ENCODE results near the gene TMEM203. TPM values are rescaled to one million over a fixed set of nuclear protein-coding genes. Genes with fewer than 3 reads are reported as not detected.

Gene TMEM203
- total and polyA plus RNA-seq, 2 of the 13 experiments (the other 11 are each of a cell fraction or from before 2014, with no cell fraction given), result 23.4 to 36.7 TPM

DNA sequence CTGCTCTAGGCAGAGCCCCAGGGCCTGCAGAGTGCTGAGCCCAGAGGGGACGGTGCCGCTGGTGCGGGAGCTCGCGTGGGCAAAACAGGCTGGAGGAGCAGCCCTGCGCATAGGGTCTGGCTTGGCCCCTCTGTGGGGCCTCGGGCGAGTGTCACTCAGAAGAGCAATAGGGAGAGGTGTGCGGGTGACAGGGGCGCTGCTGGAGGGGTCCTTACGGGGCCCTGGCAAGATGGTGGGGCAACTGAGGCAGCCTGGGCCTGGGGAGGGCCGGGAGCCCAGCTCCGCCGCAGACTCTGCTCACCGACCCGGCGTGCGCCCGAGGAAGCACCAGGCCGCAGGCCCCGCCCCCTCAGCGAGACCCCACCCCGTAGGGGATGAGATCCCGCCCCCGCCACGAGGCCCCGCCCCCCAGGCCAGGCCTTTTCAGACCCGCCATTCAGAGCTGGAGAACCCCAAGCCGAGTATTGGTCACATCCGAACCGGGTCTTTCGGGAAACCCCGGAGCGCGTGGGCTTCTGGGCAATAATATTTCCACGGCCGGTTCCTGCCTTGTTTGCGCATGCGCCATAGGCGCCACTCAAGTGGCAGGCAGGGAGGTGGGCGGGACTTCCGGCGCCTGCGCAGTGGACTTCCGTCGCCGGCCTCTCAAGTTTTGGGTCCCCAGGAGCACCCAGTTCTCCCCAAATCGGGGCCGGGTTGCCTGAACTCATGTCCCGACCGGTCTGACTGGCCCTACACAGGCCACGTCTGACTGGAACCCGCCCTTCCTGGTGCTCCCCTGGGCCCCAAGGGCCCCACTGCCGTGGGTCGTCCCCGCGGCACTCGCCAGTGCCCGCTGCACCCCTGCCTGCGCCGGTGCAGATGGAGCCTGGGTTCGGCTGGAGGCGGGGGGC, 17.9 kb upstream of the TMEM203 start (continued):
- TF ChIP-seq ZNF430 (CRISPR knock-in tag; IDR thresholded peaks at IDR 0.05) (no peak), GATA4 (IDR thresholded peaks at IDR 0.05; ENCODE audit: borderline replicate concordance, low read depth) (peak; percentile 27; the same call in 1 of the 2 replicates), KMT2A (CRISPR knock-in tag; IDR thresholded peaks at IDR 0.05) (no peak), ZEB1 (IDR thresholded peaks at IDR 0.05; ENCODE audit: insufficient replicate concordance, low read depth) (no peak), ZNF530 (CRISPR knock-in tag; IDR thresholded peaks at IDR 0.05; ENCODE audit: low read depth) (no peak), ATRX (CRISPR knock-in tag; IDR thresholded peaks at IDR 0.05; ENCODE audit: borderline replicate concordance) (no peak), MYNN (CRISPR knock-in tag; IDR thresholded peaks at IDR 0.05; ENCODE audit: low read depth) (no peak), TP53 (CRISPR knock-in tag; conservative IDR thresholded peaks at IDR 0.05) (no peak), SP140L (CRISPR knock-in tag; IDR thresholded peaks at IDR 0.05; ENCODE audit: borderline replicate concordance) (no peak), HDAC2 (CRISPR knock-in tag; IDR thresholded peaks at IDR 0.05) (0 out of 2 replicates have a peak, but pooled peaks have one; percentile 7), ZNF672 (CRISPR knock-in tag; IDR thresholded peaks at IDR 0.05) (no peak), ETV6 (CRISPR knock-in tag; conservative IDR thresholded peaks at IDR 0.05) (no peak)
- TF ChIP-seq, protein P1, sequence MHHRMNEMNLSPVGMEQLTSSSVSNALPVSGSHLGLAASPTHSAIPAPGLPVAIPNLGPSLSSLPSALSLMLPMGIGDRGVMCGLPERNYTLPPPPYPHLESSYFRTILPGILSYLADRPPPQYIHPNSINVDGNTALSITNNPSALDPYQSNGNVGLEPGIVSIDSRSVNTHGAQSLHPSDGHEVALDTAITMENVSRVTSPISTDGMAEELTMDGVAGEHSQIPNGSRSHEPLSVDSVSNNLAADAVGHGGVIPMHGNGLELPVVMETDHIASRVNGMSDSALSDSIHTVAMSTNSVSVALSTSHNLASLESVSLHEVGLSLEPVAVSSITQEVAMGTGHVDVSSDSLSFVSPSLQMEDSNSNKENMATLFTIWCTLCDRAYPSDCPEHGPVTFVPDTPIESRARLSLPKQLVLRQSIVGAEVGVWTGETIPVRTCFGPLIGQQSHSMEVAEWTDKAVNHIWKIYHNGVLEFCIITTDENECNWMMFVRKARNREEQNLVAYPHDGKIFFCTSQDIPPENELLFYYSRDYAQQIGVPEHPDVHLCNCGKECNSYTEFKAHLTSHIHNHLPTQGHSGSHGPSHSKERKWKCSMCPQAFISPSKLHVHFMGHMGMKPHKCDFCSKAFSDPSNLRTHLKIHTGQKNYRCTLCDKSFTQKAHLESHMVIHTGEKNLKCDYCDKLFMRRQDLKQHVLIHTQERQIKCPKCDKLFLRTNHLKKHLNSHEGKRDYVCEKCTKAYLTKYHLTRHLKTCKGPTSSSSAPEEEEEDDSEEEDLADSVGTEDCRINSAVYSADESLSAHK (CRISPR knock-in tag; IDR thresholded peaks at IDR 0.05; ENCODE audit: borderline replicate concordance), result no peak
- TF ChIP-seq, protein P2, sequence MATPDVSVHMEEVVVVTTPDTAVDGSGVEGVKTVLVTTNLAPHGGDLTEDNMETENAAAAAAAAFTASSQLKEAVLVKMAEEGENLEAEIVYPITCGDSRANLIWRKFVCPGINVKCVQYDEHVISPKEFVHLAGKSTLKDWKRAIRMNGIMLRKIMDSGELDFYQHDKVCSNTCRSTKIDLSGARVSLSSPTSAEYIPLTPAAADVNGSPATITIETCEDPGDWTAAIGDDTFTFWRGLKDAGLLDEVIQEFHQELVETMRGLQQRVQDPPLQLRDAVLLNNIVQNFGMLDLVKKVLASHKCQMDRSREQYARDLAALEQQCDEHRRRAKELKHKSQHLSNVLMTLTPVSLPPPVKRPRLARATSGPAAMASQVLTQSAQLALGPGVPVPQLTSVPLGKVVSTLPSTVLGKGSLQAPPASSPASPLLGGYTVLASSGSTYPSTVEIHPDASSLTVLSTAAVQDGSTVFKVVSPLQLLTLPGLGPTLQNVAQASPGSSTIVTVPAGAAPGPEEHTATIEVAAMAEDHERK (CRISPR knock-in tag; IDR thresholded peaks at IDR 0.05; ENCODE audit: low read depth), result no peak
- TF ChIP-seq, protein P3, sequence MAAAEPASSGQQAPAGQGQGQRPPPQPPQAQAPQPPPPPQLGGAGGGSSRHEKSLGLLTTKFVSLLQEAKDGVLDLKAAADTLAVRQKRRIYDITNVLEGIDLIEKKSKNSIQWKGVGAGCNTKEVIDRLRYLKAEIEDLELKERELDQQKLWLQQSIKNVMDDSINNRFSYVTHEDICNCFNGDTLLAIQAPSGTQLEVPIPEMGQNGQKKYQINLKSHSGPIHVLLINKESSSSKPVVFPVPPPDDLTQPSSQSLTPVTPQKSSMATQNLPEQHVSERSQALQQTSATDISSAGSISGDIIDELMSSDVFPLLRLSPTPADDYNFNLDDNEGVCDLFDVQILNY (CRISPR knock-in tag; conservative IDR thresholded peaks at IDR 0.05), result no peak
- TF ChIP-seq, protein P4, sequence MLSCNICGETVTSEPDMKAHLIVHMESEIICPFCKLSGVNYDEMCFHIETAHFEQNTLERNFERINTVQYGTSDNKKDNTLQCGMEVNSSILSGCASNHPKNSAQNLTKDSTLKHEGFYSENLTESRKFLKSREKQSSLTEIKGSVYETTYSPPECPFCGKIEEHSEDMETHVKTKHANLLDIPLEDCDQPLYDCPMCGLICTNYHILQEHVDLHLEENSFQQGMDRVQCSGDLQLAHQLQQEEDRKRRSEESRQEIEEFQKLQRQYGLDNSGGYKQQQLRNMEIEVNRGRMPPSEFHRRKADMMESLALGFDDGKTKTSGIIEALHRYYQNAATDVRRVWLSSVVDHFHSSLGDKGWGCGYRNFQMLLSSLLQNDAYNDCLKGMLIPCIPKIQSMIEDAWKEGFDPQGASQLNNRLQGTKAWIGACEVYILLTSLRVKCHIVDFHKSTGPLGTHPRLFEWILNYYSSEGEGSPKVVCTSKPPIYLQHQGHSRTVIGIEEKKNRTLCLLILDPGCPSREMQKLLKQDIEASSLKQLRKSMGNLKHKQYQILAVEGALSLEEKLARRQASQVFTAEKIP (CRISPR knock-in tag; IDR thresholded peaks at IDR 0.05; ENCODE audit: borderline replicate concordance), result no peak
- TF ChIP-seq, protein P5, sequence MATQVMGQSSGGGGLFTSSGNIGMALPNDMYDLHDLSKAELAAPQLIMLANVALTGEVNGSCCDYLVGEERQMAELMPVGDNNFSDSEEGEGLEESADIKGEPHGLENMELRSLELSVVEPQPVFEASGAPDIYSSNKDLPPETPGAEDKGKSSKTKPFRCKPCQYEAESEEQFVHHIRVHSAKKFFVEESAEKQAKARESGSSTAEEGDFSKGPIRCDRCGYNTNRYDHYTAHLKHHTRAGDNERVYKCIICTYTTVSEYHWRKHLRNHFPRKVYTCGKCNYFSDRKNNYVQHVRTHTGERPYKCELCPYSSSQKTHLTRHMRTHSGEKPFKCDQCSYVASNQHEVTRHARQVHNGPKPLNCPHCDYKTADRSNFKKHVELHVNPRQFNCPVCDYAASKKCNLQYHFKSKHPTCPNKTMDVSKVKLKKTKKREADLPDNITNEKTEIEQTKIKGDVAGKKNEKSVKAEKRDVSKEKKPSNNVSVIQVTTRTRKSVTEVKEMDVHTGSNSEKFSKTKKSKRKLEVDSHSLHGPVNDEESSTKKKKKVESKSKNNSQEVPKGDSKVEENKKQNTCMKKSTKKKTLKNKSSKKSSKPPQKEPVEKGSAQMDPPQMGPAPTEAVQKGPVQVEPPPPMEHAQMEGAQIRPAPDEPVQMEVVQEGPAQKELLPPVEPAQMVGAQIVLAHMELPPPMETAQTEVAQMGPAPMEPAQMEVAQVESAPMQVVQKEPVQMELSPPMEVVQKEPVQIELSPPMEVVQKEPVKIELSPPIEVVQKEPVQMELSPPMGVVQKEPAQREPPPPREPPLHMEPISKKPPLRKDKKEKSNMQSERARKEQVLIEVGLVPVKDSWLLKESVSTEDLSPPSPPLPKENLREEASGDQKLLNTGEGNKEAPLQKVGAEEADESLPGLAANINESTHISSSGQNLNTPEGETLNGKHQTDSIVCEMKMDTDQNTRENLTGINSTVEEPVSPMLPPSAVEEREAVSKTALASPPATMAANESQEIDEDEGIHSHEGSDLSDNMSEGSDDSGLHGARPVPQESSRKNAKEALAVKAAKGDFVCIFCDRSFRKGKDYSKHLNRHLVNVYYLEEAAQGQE (IDR thresholded peaks at IDR 0.05; ENCODE audit: borderline replicate concordance in 1 of 2, low read depth in 1 of 2, low read length in 2 of 2), result no peak
